Measurements from ENCODE around the gene CFAP20. TPM values are rescaled to one million over a fixed set of nuclear protein-coding genes. Genes with fewer than 3 reads are reported as not detected.

Gene CFAP20
- total and polyA plus RNA-seq, 4 donors: 22.1 to 30.6 (median 24.6) TPM

DNA sequence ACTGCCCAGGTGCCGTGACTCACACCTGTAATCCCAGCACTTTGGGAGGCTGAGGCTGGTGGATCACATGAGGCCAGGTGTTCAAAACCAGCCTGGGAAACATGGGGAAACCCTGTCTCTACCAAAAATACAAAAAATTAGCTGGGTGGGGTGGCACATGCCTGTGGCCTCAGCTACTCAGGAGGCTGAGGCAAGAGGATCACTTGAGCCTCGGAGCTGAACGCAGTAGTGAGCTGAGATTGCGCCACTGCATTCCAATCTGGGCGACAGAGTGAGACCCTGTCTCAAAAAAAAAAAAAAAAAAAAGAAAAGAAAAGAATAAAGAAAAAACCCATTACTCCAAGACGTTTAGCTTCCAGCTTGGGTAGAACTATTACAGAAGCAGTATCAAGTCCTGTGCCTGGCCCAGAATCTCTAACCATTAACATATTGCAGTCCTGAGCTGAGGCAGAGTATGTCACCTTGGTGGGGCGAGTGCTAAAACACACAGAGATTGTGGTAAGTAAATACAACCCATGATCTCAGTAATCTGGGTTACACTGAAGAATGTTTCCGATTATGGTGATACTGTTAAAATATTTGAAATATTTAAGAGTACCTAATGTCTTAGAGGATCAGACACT lies 23.2 kb upstream of the CFAP20 start (continued):
- TF ChIP-seq, protein P1, sequence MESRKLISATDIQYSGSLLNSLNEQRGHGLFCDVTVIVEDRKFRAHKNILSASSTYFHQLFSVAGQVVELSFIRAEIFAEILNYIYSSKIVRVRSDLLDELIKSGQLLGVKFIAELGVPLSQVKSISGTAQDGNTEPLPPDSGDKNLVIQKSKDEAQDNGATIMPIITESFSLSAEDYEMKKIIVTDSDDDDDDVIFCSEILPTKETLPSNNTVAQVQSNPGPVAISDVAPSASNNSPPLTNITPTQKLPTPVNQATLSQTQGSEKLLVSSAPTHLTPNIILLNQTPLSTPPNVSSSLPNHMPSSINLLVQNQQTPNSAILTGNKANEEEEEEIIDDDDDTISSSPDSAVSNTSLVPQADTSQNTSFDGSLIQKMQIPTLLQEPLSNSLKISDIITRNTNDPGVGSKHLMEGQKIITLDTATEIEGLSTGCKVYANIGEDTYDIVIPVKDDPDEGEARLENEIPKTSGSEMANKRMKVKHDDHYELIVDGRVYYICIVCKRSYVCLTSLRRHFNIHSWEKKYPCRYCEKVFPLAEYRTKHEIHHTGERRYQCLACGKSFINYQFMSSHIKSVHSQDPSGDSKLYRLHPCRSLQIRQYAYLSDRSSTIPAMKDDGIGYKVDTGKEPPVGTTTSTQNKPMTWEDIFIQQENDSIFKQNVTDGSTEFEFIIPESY (IDR thresholded peaks at IDR 0.05): no peak

DNA sequence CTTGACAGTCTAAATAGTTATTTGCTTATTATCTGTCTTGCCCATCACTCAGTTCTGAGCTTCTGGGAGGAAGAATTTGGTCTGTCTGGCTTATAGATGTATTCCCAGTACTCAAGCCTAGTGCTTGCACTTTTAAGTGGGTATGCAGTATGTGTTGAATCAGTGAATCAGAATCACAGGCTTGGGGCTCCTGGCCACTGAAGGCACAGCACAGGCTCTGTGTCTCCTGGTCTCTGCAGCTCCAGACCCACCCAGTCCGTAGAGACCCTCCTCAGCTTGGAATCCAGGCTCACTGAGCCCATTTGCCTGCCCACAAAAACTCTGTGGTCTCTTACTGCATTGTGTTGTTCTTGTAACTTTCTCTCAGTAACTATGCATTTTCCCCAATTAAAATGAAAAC lies 19.3 kb upstream of the CFAP20 start:
- DNase-seq (ENCODE audit: low spot score): no peak
- H3K9me3 ChIP-seq (ENCODE audit: control insufficient read depth in 4 of 4, low read length in 3 of 4): no peaks in the 10 kb centered on the region
- WGBS: 90% methylated on average over 1 of the region's 1 CpG
- no peak overlapping the region for H3K27ac ChIP-seq (ENCODE audit: low read depth in 1 of 2, low read length in 2 of 2)
- H3K27me3 ChIP-seq (ENCODE audit: control insufficient read depth in 4 of 4, insufficient read depth in 4 of 4, low read length in 3 of 4): no peaks in the 10 kb centered on the region
- no peaks in the 10 kb centered on the region for H3K4me1 ChIP-seq (ENCODE audit: control insufficient read depth in 4 of 4, insufficient read depth in 4 of 4, low read length in 3 of 4)
- no peaks in the 10 kb centered on the region for H3K36me3 ChIP-seq (ENCODE audit: control insufficient read depth in 4 of 4, insufficient read depth in 3 of 4, low read depth in 1 of 4, low read length in 3 of 4)
- H3K9ac ChIP-seq (ENCODE audit: low read depth in 1 of 2, low read length in 2 of 2): no peak overlapping the region
- no peak overlapping the region for H3K4me3 ChIP-seq (ENCODE audit: low read depth in 1 of 3, low read length in 3 of 3)
- no peak for TF ChIP-seq FOXA2 (IDR thresholded peaks at IDR 0.05)
- no peak for TF ChIP-seq SP1 (IDR thresholded peaks at IDR 0.05)
- no peak for TF ChIP-seq GABPA (IDR thresholded peaks at IDR 0.05 in 1 of 2, conservative IDR thresholded peaks at IDR 0.05 in 1 of 2)

DNA sequence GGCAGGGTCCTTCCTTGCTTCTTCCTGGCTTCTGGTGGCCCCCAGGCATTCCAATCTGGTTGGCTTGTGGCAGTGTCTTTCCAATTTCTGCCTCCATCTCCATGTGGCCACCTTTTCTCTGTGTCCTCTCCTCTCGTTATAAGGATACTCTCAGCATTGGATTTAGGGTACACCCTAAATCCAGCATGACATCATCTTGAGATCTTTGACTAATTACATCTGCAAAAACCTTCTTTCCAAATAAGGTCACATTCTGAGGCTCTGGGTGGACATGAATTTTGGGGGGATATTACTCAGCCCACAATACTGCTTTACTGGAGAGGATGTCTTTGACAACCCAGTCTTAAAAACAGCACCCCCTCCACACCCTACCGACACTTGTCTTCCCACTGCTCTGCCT lies 18.9 kb upstream of the CFAP20 start:
- 96% methylated on average over 2 of the region's 2 CpGs for WGBS
- no peaks in the 10 kb centered on the region for H3K4me1 ChIP-seq (ENCODE audit: control insufficient read depth in 4 of 4, insufficient read depth in 4 of 4, low read length in 3 of 4)
- H3K4me3 ChIP-seq (ENCODE audit: low read depth in 1 of 3, low read length in 3 of 3): no peak overlapping the region
- no peaks in the 10 kb centered on the region for H3K36me3 ChIP-seq (ENCODE audit: control insufficient read depth in 4 of 4, insufficient read depth in 3 of 4, low read depth in 1 of 4, low read length in 3 of 4)
- no peak overlapping the region for H3K9ac ChIP-seq (ENCODE audit: low read depth in 1 of 2, low read length in 2 of 2)
- no peaks in the 10 kb centered on the region for H3K27me3 ChIP-seq (ENCODE audit: control insufficient read depth in 4 of 4, insufficient read depth in 4 of 4, low read length in 3 of 4)
- no peak for TF ChIP-seq NR2F2 (IDR thresholded peaks at IDR 0.05)
- no peak overlapping the region for H3K27ac ChIP-seq (ENCODE audit: low read depth in 1 of 2, low read length in 2 of 2)
- no peak for DNase-seq (ENCODE audit: low spot score)
- H3K9me3 ChIP-seq (ENCODE audit: control insufficient read depth in 4 of 4, low read length in 3 of 4): no peaks in the 10 kb centered on the region

DNA sequence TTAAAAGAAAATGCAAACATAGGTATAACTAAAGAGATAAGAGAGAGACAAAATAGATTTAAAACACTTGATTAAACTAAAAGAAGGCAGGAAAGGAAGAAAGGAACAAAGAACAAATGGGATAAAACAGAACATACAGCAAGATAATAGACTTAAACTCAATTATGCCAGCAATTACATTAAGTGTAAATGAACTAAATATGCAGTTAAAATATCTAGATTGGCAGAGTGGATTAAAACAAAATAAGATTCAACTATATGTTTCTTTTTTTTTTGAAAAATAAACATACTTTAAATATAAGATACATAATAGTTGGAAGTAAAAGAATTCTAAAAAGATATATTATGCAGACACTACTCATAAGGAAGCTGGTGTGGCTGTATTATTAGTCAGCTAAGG lies 9.7 kb upstream of the CFAP20 start:
- Histone ChIP-seq H3K4me3 (ENCODE audit: low read depth in 1 of 3, low read length in 3 of 3) (no peak overlapping the region), H3K27me3 (ENCODE audit: control insufficient read depth in 4 of 4, insufficient read depth in 4 of 4, low read length in 3 of 4) (no peaks in the 10 kb centered on the region), H3K4me1 (ENCODE audit: control insufficient read depth in 4 of 4, insufficient read depth in 4 of 4, low read length in 3 of 4) (no peaks in the 10 kb centered on the region), H3K36me3 (ENCODE audit: control insufficient read depth in 4 of 4, insufficient read depth in 3 of 4, low read depth in 1 of 4, low read length in 3 of 4) (no peaks in the 10 kb centered on the region), H3K9me3 (ENCODE audit: control insufficient read depth in 4 of 4, low read length in 3 of 4) (peaks cover 0 to 6% (median 2%) of the 10 kb centered on the region in 4 donors), H3K9ac (ENCODE audit: low read depth in 1 of 2, low read length in 2 of 2) (no peak overlapping the region), H3K27ac (ENCODE audit: low read depth in 1 of 2, low read length in 2 of 2) (no peak overlapping the region)
- TF ChIP-seq FOXA2 (IDR thresholded peaks at IDR 0.05) (no peak), FOXA1 (IDR thresholded peaks at IDR 0.05) (no peak), HNF4G (IDR thresholded peaks at IDR 0.05) (no peak), SP1 (IDR thresholded peaks at IDR 0.05) (no peak), JUND (IDR thresholded peaks at IDR 0.05) (no peak), EGR1 (IDR thresholded peaks at IDR 0.05; ENCODE audit: low read depth in 2 of 2) (no peak)
- TF ChIP-seq, protein P2, sequence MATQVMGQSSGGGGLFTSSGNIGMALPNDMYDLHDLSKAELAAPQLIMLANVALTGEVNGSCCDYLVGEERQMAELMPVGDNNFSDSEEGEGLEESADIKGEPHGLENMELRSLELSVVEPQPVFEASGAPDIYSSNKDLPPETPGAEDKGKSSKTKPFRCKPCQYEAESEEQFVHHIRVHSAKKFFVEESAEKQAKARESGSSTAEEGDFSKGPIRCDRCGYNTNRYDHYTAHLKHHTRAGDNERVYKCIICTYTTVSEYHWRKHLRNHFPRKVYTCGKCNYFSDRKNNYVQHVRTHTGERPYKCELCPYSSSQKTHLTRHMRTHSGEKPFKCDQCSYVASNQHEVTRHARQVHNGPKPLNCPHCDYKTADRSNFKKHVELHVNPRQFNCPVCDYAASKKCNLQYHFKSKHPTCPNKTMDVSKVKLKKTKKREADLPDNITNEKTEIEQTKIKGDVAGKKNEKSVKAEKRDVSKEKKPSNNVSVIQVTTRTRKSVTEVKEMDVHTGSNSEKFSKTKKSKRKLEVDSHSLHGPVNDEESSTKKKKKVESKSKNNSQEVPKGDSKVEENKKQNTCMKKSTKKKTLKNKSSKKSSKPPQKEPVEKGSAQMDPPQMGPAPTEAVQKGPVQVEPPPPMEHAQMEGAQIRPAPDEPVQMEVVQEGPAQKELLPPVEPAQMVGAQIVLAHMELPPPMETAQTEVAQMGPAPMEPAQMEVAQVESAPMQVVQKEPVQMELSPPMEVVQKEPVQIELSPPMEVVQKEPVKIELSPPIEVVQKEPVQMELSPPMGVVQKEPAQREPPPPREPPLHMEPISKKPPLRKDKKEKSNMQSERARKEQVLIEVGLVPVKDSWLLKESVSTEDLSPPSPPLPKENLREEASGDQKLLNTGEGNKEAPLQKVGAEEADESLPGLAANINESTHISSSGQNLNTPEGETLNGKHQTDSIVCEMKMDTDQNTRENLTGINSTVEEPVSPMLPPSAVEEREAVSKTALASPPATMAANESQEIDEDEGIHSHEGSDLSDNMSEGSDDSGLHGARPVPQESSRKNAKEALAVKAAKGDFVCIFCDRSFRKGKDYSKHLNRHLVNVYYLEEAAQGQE (IDR thresholded peaks at IDR 0.05): no peak
- TF ChIP-seq, protein P3, sequence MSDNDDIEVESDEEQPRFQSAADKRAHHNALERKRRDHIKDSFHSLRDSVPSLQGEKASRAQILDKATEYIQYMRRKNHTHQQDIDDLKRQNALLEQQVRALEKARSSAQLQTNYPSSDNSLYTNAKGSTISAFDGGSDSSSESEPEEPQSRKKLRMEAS (IDR thresholded peaks at IDR 0.05): no peak
- TF ChIP-seq, protein P1 (IDR thresholded peaks at IDR 0.05): no peak
- no peak for DNase-seq (ENCODE audit: low spot score)

All from liver (tissue), 9 donors.